Measurements from ENCODE around the gene RHBDL2. TPM values are rescaled to one million over a fixed set of nuclear protein-coding genes. Genes with fewer than 3 reads are reported as not detected.
A peak's percentile ranks its signal among the peaks of the same experiment; 100 is the strongest.

The RHBDL2 gene
- total and polyA plus RNA-seq, 9 of the 15 experiments (the other 6 are each of a cell fraction or from before 2014, with no cell fraction given): not detected

DNA sequence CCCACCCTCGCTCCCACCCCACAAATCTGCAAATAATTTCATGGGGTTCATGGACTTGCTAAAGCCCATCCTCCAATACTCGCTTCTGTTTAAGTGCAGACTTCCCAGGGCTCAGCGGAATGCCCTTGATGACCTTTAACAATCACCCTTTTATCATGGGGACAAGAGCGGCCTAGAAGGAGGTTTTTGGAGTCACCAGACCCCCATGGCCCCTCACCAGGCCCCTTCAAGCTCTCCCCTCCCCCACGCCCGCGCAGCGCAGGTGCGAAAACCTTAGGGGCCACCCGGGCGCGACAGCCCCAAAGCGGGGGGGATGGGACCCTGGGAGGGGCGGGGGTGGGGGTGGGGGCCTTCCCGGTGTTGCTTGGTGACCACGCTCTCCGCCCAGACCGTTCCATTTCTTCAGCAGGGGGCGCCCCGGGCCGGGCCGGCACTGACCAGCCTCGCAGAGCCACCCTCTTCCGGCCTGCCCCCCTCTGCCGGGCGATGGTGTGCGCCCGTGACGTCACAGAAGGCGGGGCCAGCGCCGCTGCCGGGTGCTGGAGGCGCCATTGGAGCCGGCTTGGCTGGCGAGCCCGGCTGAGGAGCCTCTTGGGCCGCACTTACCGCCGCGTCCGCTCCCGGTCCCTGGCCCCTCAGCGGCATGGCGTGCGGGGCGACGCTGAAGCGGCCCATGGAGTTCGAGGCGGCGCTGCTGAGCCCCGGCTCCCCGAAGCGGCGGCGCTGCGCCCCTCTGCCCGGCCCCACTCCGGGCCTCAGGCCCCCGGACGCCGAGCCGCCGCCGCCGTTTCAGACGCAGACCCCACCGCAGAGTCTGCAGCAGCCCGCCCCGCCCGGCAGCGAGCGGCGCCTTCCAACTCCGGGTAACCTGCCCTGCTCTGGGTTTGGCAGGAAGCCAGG lies 49.4 kb upstream of the RHBDL2 start, which contains the start of gene AKIRIN1 (continued):
- TF ChIP-seq, protein P1, sequence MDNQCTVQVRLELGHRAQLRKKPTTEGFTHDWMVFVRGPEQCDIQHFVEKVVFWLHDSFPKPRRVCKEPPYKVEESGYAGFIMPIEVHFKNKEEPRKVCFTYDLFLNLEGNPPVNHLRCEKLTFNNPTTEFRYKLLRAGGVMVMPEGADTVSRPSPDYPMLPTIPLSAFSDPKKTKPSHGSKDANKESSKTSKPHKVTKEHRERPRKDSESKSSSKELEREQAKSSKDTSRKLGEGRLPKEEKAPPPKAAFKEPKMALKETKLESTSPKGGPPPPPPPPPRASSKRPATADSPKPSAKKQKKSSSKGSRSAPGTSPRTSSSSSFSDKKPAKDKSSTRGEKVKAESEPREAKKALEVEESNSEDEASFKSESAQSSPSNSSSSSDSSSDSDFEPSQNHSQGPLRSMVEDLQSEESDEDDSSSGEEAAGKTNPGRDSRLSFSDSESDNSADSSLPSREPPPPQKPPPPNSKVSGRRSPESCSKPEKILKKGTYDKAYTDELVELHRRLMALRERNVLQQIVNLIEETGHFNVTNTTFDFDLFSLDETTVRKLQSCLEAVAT (IDR thresholded peaks at IDR 0.05): peak in 1 of 2 experiments; percentile 29; a peak in 1 of 4 replicates
- TF ChIP-seq ZNF143 (CRISPR knock-in tag; IDR thresholded peaks at IDR 0.05) (no peak), THRAP3 (IDR thresholded peaks at IDR 0.05; ENCODE audit: borderline replicate concordance) (no peak), POU5F1 (IDR thresholded peaks at IDR 0.05; ENCODE audit: borderline replicate concordance, low read depth, low read length, partially characterized antibody) (no peak), ZNF175 (CRISPR knock-in tag; IDR thresholded peaks at IDR 0.05; ENCODE audit: low read depth) (no peak), ZNF507 (tag; conservative IDR thresholded peaks at IDR 0.05) (no peak), DDX20 (tag; IDR thresholded peaks at IDR 0.05; ENCODE audit: low read depth) (no peak), NFIC (IDR thresholded peaks at IDR 0.05) (peak; percentile 90), EP300 (IDR thresholded peaks at IDR 0.05; ENCODE audit: low read length) (peak; percentile 22; the same call in 1 of the 2 replicates), PHF8 (IDR thresholded peaks at IDR 0.05; ENCODE audit: borderline replicate concordance, low read length) (peak; percentile 97; the same call in 1 of the 2 replicates), GTF2A2 (tag; IDR thresholded peaks at IDR 0.05) (0 out of 2 replicates have a peak, but pooled peaks have one; percentile 29), POLR2AphosphoS2 (IDR thresholded peaks at IDR 0.05; ENCODE audit: low read length) (no peak), POLR2B (IDR thresholded peaks at IDR 0.05; ENCODE audit: low read depth, partially characterized antibody) (peak; percentile 91), PURB (CRISPR knock-in tag; IDR thresholded peaks at IDR 0.05; ENCODE audit: low read depth) (no peak), ZNF253 (CRISPR knock-in tag; conservative IDR thresholded peaks at IDR 0.05) (no peak), CC2D1A (IDR thresholded peaks at IDR 0.05) (no peak), BRCA1 (IDR thresholded peaks at IDR 0.05) (no peak), BRCA1 (CRISPR knock-in tag; IDR thresholded peaks at IDR 0.05) (no peak), BACH1 (tag; IDR thresholded peaks at IDR 0.05) (peak; percentile 40; the same call in 1 of the 2 replicates), NEUROD1 (IDR thresholded peaks at IDR 0.05; ENCODE audit: borderline replicate concordance, low read depth, low read length, partially characterized antibody) (peak; percentile 96)
- TF ChIP-seq, protein P2, sequence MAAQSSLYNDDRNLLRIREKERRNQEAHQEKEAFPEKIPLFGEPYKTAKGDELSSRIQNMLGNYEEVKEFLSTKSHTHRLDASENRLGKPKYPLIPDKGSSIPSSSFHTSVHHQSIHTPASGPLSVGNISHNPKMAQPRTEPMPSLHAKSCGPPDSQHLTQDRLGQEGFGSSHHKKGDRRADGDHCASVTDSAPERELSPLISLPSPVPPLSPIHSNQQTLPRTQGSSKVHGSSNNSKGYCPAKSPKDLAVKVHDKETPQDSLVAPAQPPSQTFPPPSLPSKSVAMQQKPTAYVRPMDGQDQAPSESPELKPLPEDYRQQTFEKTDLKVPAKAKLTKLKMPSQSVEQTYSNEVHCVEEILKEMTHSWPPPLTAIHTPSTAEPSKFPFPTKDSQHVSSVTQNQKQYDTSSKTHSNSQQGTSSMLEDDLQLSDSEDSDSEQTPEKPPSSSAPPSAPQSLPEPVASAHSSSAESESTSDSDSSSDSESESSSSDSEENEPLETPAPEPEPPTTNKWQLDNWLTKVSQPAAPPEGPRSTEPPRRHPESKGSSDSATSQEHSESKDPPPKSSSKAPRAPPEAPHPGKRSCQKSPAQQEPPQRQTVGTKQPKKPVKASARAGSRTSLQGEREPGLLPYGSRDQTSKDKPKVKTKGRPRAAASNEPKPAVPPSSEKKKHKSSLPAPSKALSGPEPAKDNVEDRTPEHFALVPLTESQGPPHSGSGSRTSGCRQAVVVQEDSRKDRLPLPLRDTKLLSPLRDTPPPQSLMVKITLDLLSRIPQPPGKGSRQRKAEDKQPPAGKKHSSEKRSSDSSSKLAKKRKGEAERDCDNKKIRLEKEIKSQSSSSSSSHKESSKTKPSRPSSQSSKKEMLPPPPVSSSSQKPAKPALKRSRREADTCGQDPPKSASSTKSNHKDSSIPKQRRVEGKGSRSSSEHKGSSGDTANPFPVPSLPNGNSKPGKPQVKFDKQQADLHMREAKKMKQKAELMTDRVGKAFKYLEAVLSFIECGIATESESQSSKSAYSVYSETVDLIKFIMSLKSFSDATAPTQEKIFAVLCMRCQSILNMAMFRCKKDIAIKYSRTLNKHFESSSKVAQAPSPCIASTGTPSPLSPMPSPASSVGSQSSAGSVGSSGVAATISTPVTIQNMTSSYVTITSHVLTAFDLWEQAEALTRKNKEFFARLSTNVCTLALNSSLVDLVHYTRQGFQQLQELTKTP (IDR thresholded peaks at IDR 0.05; ENCODE audit: low read depth in 1 of 2, partially characterized antibody in 2 of 2): no peak
- TF ChIP-seq, protein P3, sequence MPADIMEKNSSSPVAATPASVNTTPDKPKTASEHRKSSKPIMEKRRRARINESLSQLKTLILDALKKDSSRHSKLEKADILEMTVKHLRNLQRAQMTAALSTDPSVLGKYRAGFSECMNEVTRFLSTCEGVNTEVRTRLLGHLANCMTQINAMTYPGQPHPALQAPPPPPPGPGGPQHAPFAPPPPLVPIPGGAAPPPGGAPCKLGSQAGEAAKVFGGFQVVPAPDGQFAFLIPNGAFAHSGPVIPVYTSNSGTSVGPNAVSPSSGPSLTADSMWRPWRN (IDR thresholded peaks at IDR 0.05; ENCODE audit: low read depth): no peak

Measured in K562 (cell line).